ENCODE data around the gene TRAF3.

The TRAF3 gene

GRCh38 chr14:102888748-102889147, 111.5 kb downstream of the TRAF3 start:
- Histone ChIP-seq H3K4me2 (ENCODE audit: low read length) (no peak overlapping the region), H3K36me3 (ENCODE audit: insufficient read depth, low read length) (peaks cover 4% of the 10 kb centered on the region; the same call in 1 of the 2 replicates), H3K27me3 (ENCODE audit: insufficient read depth, low read length) (no peaks in the 10 kb centered on the region)

GRCh38 chr14:102889615-102890014, 112.4 kb downstream of the TRAF3 start:
- Histone ChIP-seq H3K4me1 (ENCODE audit: insufficient read depth, low read length, severe bottlenecking) (no peaks in the 10 kb centered on the region), H3K4me2 (ENCODE audit: low read length) (no peak overlapping the region), H3K9me3 (ENCODE audit: low read length) (no peaks in the 10 kb centered on the region), H3F3A (ENCODE audit: insufficient read depth, low read length) (no peaks in the 10 kb centered on the region), H2AFZ (ENCODE audit: low read length) (no peak overlapping the region), H3K9ac (ENCODE audit: low read length) (no peak overlapping the region), H3K27ac (ENCODE audit: low read depth, low read length, poor library complexity, severe bottlenecking) (no peak overlapping the region), H4K20me1 (ENCODE audit: insufficient read depth, low read length) (no peaks in the 10 kb centered on the region), H3K27me3 (ENCODE audit: insufficient read depth, low read length) (no peaks in the 10 kb centered on the region), H3K4me3 (ENCODE audit: low read depth, low read length, poor library complexity, severe bottlenecking) (no peak overlapping the region), H3K36me3 (ENCODE audit: insufficient read depth, low read length) (peaks cover 5% of the 10 kb centered on the region), H3K9me2 (ENCODE audit: low read depth, low read length) (no peaks in the 10 kb centered on the region), H3K79me2 (ENCODE audit: insufficient read depth, low read length) (no peaks in the 10 kb centered on the region)
- TF ChIP-seq EZH2 (IDR thresholded peaks at IDR 0.05; ENCODE audit: borderline replicate concordance, low read length) (no peak), CTCF (IDR thresholded peaks at IDR 0.05; ENCODE audit: low read length) (no peak)

More at GRCh38 chr14:102888748-102889147, 111.5 kb downstream of the TRAF3 start:
- Histone ChIP-seq H3K9me3 (ENCODE audit: low read length) (no peaks in the 10 kb centered on the region), H2AFZ (ENCODE audit: low read length) (no peak overlapping the region), H3F3A (ENCODE audit: insufficient read depth, low read length) (no peaks in the 10 kb centered on the region), H3K9ac (ENCODE audit: low read length) (no peak overlapping the region), H3K4me1 (ENCODE audit: insufficient read depth, low read length, severe bottlenecking) (no peaks in the 10 kb centered on the region), H3K79me2 (ENCODE audit: insufficient read depth, low read length) (no peaks in the 10 kb centered on the region), H3K27ac (ENCODE audit: low read depth, low read length, poor library complexity, severe bottlenecking) (no peak overlapping the region), H4K20me1 (ENCODE audit: insufficient read depth, low read length) (no peaks in the 10 kb centered on the region), H3K4me3 (ENCODE audit: low read depth, low read length, poor library complexity, severe bottlenecking) (no peak overlapping the region), H3K9me2 (ENCODE audit: low read depth, low read length) (no peaks in the 10 kb centered on the region)
- no peak for TF ChIP-seq EZH2 (IDR thresholded peaks at IDR 0.05; ENCODE audit: borderline replicate concordance, low read length)

- H3K36me3 ChIP-seq (ENCODE audit: insufficient read depth, low read length): peaks cover 10% of the 10 kb centered on the region
- H3K9me2 ChIP-seq (ENCODE audit: low read depth, low read length): no peaks in the 10 kb centered on the region
- H3K4me1 ChIP-seq (ENCODE audit: insufficient read depth, low read length, severe bottlenecking): no peaks in the 10 kb centered on the region
- no peaks in the 10 kb centered on the region for H4K20me1 ChIP-seq (ENCODE audit: insufficient read depth, low read length)
- no peak overlapping the region for H2AFZ ChIP-seq (ENCODE audit: low read length)
- H3K9ac ChIP-seq (ENCODE audit: low read length): no peak overlapping the region
- no peaks in the 10 kb centered on the region for H3K9me3 ChIP-seq (ENCODE audit: low read length)
- H3K79me2 ChIP-seq (ENCODE audit: insufficient read depth, low read length): no peaks in the 10 kb centered on the region
- H3K4me3 ChIP-seq (ENCODE audit: low read depth, low read length, poor library complexity, severe bottlenecking): no peak overlapping the region
- no peaks in the 10 kb centered on the region for H3K27me3 ChIP-seq (ENCODE audit: insufficient read depth, low read length)
- no peak for TF ChIP-seq EZH2 (IDR thresholded peaks at IDR 0.05; ENCODE audit: borderline replicate concordance, low read length)
- TF ChIP-seq CTCF (IDR thresholded peaks at IDR 0.05; ENCODE audit: low read length): no peak
- no peak overlapping the region for H3K27ac ChIP-seq (ENCODE audit: low read depth, low read length, poor library complexity, severe bottlenecking)
- no peak overlapping the region for H3K4me2 ChIP-seq (ENCODE audit: low read length)
- no peaks in the 10 kb centered on the region for H3F3A ChIP-seq (ENCODE audit: insufficient read depth, low read length)
Measured at GRCh38 chr14:102891111-102891510, 113.9 kb downstream of the TRAF3 start.

GRCh38 chr14:102891556-102891955, 114.3 kb downstream of the TRAF3 start:
- TF ChIP-seq CTCF (IDR thresholded peaks at IDR 0.05; ENCODE audit: low read length): no peak
- no peak for TF ChIP-seq EZH2 (IDR thresholded peaks at IDR 0.05; ENCODE audit: borderline replicate concordance, low read length)
- Histone ChIP-seq H3K9me2 (ENCODE audit: low read depth, low read length) (no peaks in the 10 kb centered on the region), H3K36me3 (ENCODE audit: insufficient read depth, low read length) (peaks cover 10% of the 10 kb centered on the region), H3K4me1 (ENCODE audit: insufficient read depth, low read length, severe bottlenecking) (no peaks in the 10 kb centered on the region), H3K27me3 (ENCODE audit: insufficient read depth, low read length) (no peaks in the 10 kb centered on the region), H2AFZ (ENCODE audit: low read length) (no peak overlapping the region), H3F3A (ENCODE audit: insufficient read depth, low read length) (no peaks in the 10 kb centered on the region), H3K4me3 (ENCODE audit: low read depth, low read length, poor library complexity, severe bottlenecking) (no peak overlapping the region), H3K79me2 (ENCODE audit: insufficient read depth, low read length) (no peaks in the 10 kb centered on the region), H3K9ac (ENCODE audit: low read length) (no peak overlapping the region), H4K20me1 (ENCODE audit: insufficient read depth, low read length) (no peaks in the 10 kb centered on the region), H3K27ac (ENCODE audit: low read depth, low read length, poor library complexity, severe bottlenecking) (no peak overlapping the region), H3K4me2 (ENCODE audit: low read length) (no peak overlapping the region), H3K9me3 (ENCODE audit: low read length) (no peaks in the 10 kb centered on the region)

Measured in OCI-LY1 (cell line).